HK-2 (cell line): ENCODE results near the gene AUTS2.

ENCODE experiments used
- DNase-seq: peaks from one replicate; pipeline ENCODE4 v3.0.0-alpha.2; 2018; ENCODE audit not compliant: unreplicated experiment

Gene AUTS2

GRCh38 chr7:69624435-69625230 is 26.4 kb downstream of the AUTS2 start:
- DNase-seq: no peak

GRCh38 chr7:69625238-69625637 is 27.0 kb downstream of the AUTS2 start:
- DNase-seq: no peak

- DNase-seq: no peak
Measured at GRCh38 chr7:69625798-69626197, 27.5 kb downstream of the AUTS2 start.

- DNase-seq: no peak
Measured at GRCh38 chr7:69630292-69630691, 32.0 kb downstream of the AUTS2 start.

GRCh38 chr7:69631131-69631530 is 32.9 kb downstream of the AUTS2 start:
- no peak for DNase-seq

- DNase-seq: no peak
Measured at GRCh38 chr7:69632280-69632679, 34.0 kb downstream of the AUTS2 start.

- DNase-seq: no peak
Measured at GRCh38 chr7:69633122-69633831, 35.0 kb downstream of the AUTS2 start.

- no peak for DNase-seq
Measured at GRCh38 chr7:69635555-69636185, 37.4 kb downstream of the AUTS2 start.

- no peak for DNase-seq
Measured at GRCh38 chr7:69638674-69639073, 40.4 kb downstream of the AUTS2 start.

- no peak for DNase-seq
Measured at GRCh38 chr7:69640216-69640615, 41.9 kb downstream of the AUTS2 start.

- no peak for DNase-seq
Measured at GRCh38 chr7:69640925-69641594, 42.8 kb downstream of the AUTS2 start.

GRCh38 chr7:69643265-69643664 is 45.0 kb downstream of the AUTS2 start:
- no peak for DNase-seq

GRCh38 chr7:69643708-69644445 is 45.6 kb downstream of the AUTS2 start:
- no peak for DNase-seq

- DNase-seq: no peak
Measured at GRCh38 chr7:69645683-69646082, 47.4 kb downstream of the AUTS2 start.

GRCh38 chr7:69651101-69651590 is 52.9 kb downstream of the AUTS2 start:
- DNase-seq: no peak

- DNase-seq: no peak
Measured at GRCh38 chr7:69652947-69653701, 54.8 kb downstream of the AUTS2 start.

GRCh38 chr7:69653806-69654205 is 55.5 kb downstream of the AUTS2 start:
- DNase-seq: no peak

- DNase-seq: no peak
Measured at GRCh38 chr7:69654381-69654780, 56.1 kb downstream of the AUTS2 start.

GRCh38 chr7:69654849-69655707 is 56.8 kb downstream of the AUTS2 start:
- DNase-seq: no peak

- no peak for DNase-seq
Measured at GRCh38 chr7:69656077-69656476, 57.8 kb downstream of the AUTS2 start.
